Measurements from ENCODE around the gene STKLD1.
"Not testable (repeated sequence)": the region's sequence is repeated elsewhere in the genome, so short reads cannot be mapped to it uniquely, and the experiment has no call there.

Gene STKLD1

DNA sequence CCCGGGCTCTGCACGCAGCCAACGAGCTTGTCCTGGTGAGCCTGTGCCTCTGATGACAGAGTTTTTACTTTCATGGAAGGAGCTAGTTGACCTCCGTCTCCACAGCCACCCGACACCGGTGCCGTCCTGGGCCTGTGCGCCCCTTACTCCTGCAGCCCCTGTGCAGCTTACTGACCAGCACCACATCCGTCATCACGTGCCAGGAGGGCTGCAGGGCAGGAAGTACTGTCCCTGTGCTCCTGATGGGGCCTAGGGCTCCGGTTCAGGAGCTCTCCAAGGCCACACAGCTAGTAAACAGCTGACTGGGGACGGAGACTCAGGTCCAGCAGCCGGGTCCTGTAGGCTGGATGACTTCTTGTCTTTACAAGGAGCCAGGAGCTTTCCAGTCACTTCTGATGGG is 10.2 kb downstream of the STKLD1 start:
- no peak for DNase-seq (ENCODE audit: low read depth in 2 of 2)

- no peak for DNase-seq (ENCODE audit: low read depth in 2 of 2)
Observed at GRCh38 chr9:133387680-133388079, 11.5 kb downstream of the STKLD1 start.

GRCh38 chr9:133389025-133389557 is 12.9 kb downstream of the STKLD1 start:
- no peak for DNase-seq (ENCODE audit: low read depth in 2 of 2)

- DNase-seq (ENCODE audit: low read depth in 2 of 2): no peak
Observed at GRCh38 chr9:133389562-133389961, 13.4 kb downstream of the STKLD1 start.

GRCh38 chr9:133390713-133391112 is 14.5 kb downstream of the STKLD1 start:
- DNase-seq (ENCODE audit: low read depth in 2 of 2): no peak

GRCh38 chr9:133391449-133391848 is 15.3 kb downstream of the STKLD1 start:
- not testable (repeated sequence) for DNase-seq (ENCODE audit: low read depth in 2 of 2)

GRCh38 chr9:133392308-133392707 is 16.1 kb downstream of the STKLD1 start:
- DNase-seq (ENCODE audit: low read depth in 2 of 2): not testable (repeated sequence)

GRCh38 chr9:133393399-133393798 is 17.2 kb downstream of the STKLD1 start:
- no peak for DNase-seq (ENCODE audit: low read depth in 2 of 2)

GRCh38 chr9:133394687-133395271 is 18.6 kb downstream of the STKLD1 start:
- no peak for DNase-seq (ENCODE audit: low read depth in 2 of 2)

DNA sequence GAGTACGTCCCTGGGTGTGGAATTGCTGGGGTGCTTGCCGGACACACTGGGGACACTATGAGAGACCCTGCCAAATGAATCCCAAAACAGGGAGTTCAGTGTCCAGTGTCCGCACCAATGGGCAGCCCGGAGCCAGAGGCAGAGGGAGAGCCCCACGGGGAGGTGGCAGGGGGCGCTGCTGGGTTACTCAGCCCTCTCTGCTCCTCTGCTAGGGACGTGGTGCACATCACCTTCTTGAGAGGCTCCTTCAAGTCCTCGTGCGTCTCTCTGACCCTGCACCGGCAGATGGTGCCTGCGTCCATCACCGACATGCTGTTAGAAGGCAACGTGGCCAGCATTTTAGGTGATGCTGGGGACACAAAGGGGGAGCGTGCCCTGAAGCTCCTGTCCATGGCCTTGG is 20.8 kb downstream of the STKLD1 start:
- DNase-seq (ENCODE audit: low read depth in 2 of 2): no peak

DNA sequence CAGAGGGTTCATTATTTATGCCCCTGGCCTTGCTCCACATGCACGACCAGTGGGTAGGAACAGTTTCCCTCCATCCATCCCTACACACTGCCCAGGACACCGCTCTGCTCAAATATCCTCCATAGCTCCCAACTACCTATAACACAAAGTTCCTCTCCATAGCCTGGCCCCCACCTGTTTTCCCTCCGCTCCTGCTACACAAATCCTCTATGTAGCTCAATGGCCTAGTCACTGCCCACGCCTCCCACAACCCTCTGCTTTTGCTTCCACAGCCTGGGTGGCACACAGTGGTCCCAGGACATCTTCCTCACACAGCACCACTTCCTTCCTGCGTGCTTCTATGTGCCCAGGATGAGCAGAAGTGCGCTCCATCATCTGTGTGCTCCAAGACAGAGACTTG is 21.2 kb downstream of the STKLD1 start:
- DNase-seq (ENCODE audit: low read depth in 2 of 2): no peak

GRCh38 chr9:133397895-133398294 is 21.7 kb downstream of the STKLD1 start:
- no peak for DNase-seq (ENCODE audit: low read depth in 2 of 2)

DNA sequence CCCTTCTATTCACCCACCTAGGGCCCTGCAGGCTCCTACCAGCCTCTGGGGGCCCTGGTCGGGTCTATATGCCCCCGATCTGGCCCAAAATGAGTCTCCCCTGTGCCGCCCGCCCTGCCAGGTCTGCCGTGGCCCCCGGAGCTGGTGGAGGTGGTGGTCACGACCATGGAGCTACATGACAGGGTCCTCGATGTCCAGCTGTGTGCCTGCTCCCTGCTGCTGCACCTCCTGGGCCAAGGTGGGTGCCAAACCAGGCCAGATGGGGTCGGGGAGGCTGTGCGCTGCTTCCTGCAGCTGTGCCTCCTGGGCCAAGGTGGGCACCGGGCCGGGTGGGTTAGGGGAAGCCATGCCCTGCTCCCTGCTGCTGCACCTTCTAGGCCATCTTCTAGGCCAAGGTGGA is 24.1 kb downstream of the STKLD1 start:
- DNase-seq (ENCODE audit: low read depth in 2 of 2): no peak

DNA sequence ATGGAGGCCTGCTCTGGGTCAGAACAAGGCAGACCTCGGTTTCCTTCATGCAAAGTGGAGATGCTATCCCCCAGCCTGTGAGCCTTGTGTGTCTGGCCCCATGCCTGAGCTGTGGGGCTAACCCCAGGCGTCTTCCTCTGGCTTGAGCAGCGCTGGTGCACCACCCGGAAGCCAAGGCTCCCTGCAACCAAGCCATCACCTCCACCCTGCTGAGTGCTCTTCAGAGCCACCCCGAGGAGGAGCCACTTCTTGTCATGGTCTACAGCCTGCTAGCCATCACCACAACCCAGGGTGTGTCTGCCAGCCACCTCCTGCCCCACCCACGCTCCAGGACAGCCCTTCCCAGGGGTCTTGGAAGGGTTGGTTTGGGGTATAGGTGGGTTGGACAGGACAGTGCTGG is 25.4 kb downstream of the STKLD1 start:
- DNase-seq (ENCODE audit: low read depth in 2 of 2): no peak

DNA sequence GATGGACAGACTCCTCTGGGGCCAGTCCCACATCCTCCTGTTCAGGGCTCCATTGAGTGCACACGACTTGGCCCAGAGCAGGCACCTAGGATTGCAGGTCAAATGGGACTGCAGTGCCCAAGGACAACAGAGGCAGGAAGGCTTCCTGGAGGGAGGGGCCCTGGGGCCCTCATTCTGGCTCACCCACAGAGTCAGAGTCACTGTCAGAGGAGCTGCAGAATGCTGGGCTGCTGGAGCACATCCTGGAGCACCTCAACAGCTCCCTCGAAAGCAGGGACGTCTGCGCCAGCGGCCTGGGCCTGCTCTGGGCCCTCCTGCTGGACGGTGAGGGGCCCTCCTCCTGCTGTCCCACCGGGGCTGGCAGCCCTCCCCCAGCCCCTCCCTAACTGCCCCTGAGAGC is 26.5 kb downstream of the STKLD1 start:
- no peak for DNase-seq (ENCODE audit: low read depth in 2 of 2)

- peak; percentile 33 to 39 for DNase-seq (ENCODE audit: low read depth in 2 of 2)
Observed at GRCh38 chr9:133403766-133404453, 27.7 kb downstream of the STKLD1 start.

DNA sequence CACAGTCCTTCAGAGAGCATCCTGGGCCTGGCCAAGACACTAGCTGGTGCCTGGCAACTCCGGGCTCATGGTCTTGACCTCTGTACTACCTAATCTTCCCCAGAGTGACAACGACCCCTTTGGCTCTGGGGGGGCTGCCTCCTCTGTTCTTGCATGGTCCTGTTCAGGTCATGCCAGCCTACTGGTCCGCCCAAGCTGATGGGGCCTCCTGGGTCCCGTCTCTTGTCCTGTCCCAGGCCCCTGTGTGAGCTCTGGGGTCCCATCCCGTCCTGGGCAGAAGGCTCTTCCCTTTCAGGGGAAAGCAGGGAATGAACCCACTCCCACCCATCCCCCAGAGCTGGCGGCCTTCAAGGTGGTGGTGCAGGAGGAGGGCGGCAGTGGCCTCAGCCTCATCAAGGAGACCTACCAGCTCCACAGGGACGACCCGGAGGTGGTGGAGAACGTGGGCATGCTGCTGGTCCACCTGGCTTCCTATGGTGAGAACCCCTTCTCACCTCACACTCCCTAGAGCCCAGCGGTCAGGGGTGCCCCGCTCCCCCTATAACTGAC is 28.4 kb downstream of the STKLD1 start:
- DNase-seq (ENCODE audit: low read depth in 2 of 2): no peak

GRCh38 chr9:133405508-133406438 is 29.6 kb downstream of the STKLD1 start:
- no peak for DNase-seq (ENCODE audit: low read depth in 2 of 2)

DNA sequence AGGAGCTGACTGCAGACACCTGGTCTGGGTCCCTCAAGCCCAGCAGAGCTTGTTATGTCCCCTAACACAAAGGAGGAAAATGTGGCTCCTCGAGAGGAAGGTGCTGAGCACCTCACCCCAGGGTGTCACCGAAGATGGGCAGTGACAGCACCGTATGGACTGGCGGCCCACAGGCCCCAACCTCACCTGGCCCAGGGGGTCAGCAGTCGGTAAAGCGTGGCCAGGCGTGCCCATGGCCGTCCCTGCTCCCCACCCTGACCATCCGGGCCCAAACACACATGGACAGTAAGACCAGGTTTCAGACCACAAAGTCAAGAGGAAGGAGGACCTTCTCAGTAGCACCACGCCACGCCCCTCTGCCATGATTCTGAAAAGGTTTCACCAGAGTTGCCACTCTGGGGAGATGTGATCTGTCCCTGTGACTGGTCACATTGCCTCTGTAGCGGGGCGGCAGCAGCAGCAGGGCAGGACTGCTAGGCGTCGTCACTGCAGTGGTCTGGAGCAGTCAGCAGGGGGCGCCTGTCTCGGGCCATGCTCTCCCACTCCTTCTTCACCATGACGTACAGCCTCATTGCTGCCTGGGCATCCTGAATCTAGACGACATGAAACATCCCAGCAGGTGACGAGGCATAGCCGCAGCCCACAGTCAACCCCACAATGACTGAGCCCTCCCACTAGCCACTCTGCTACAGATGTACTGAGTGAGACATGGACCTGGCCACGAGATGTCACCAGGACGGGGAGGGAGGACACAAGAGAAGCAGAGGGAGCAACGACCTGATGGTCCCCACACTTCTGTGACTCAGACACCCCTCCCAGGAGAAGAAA is 30.5 kb downstream of the STKLD1 start:
- peak; percentile 51 to 62 for DNase-seq (ENCODE audit: low read depth in 2 of 2)

- no peak for DNase-seq (ENCODE audit: low read depth in 2 of 2)
Observed at GRCh38 chr9:133408042-133408441, 31.9 kb downstream of the STKLD1 start.

GRCh38 chr9:133415170-133415569 is 39.0 kb downstream of the STKLD1 start:
- no peak for DNase-seq (ENCODE audit: low read depth in 2 of 2)
